Hepatocyte (in vitro differentiated cells): Measurements from ENCODE around the gene CFAP54. TPM values are rescaled to one million over a fixed set of nuclear protein-coding genes. Genes with fewer than 3 reads are reported as not detected.

Experiments used
- DNase-seq: peaks from one replicate; pipeline ENCODE4 v3.0.0-alpha.2; 2016; ENCODE audit warnings: low spot score
- H2AFZ ChIP-seq: fragments of 200-600 bp; sonication (generic); 2 replicates; pipeline ENCODE4 v1.6.0; 2016; ENCODE audit warnings: antibody characterized with exemption, mild to moderate bottlenecking
- H3K27ac ChIP-seq: fragments of 200-600 bp; sonication (generic); 2 replicates; pipeline ENCODE4 v1.5.1; 2016; ENCODE audit warnings: mild to moderate bottlenecking
- H3K27me3 ChIP-seq: fragments of 200-600 bp; sonication (generic); 2 replicates; pipeline ENCODE4 v1.6.1; 2016
- H3K36me3 ChIP-seq: fragments of 200-600 bp; sonication (generic); replicated peaks from 2 replicates; pipeline ENCODE4 v1.5.1; 2016; ENCODE audit warnings: low read depth; ENCODE audit not compliant: insufficient read depth
- H3K4me1 ChIP-seq: fragments of 200-600 bp; sonication (generic); 2 replicates; pipeline ENCODE4 v1.5.1; 2016; ENCODE audit warnings: mild to moderate bottlenecking, moderate library complexity; ENCODE audit not compliant: insufficient read depth
- H3K4me2 ChIP-seq: fragments of 200-600 bp; sonication (generic); 2 replicates; pipeline ENCODE4 v1.6.0; 2016
- H3K4me3 ChIP-seq: fragments of 200-600 bp; sonication (generic); 2 replicates; pipeline ENCODE4 v1.5.1; 2016; ENCODE audit warnings: mild to moderate bottlenecking
- H3K79me2 ChIP-seq: fragments of 200-600 bp; sonication (generic); 2 replicates; pipeline ENCODE4 v1.6.0; 2017; ENCODE audit warnings: mild to moderate bottlenecking
- H3K9me2 ChIP-seq: fragments of 200-600 bp; sonication (generic); replicated peaks from 2 replicates; pipeline ENCODE4 v1.6.0; 2017; ENCODE audit warnings: mild to moderate bottlenecking; ENCODE audit not compliant: insufficient read depth
- H3K9me3 ChIP-seq: fragments of 200-600 bp; sonication (generic); 2 replicates; pipeline ENCODE4 v1.5.1; 2016; ENCODE audit warnings: low read depth, mild to moderate bottlenecking
- H4K20me1 ChIP-seq: fragments of 200-600 bp; sonication (generic); 2 replicates; pipeline ENCODE4 v1.6.0; 2016; ENCODE audit warnings: mild to moderate bottlenecking; ENCODE audit not compliant: insufficient read depth, poor library complexity, severe bottlenecking
- EZH2 ChIP-seq: fragments of 200-600 bp; sonication (generic); IDR thresholded peaks from 2 replicates; pipeline ENCODE4 v1.6.1; 2016; ENCODE audit warnings: antibody characterized with exemption, mild to moderate bottlenecking, borderline replicate concordance
- EZH2phosphoT487 ChIP-seq: fragments of 200-600 bp; sonication (generic); IDR thresholded peaks from one replicate; pipeline ENCODE4 v1.6.1; 2018; ENCODE audit warnings: antibody characterized with exemption, mild to moderate bottlenecking, low read depth, moderate library complexity; ENCODE audit not compliant: unreplicated experiment, severe bottlenecking
- WGBS: methylation state at CpG from one replicate; pipeline ENCODE4 v1.1.6; 2016; ENCODE audit warnings: low lambda C conversion rate; ENCODE audit errors: missing lambda C conversion rate; 5-methylcytosine and 5-hydroxymethylcytosine counted together
- polyA plus RNA-seq: library from polyadenylated mRNA; unstranded; fragments of >200 nt; fragmentation: Nextera tagmentation; extraction: Ambion mirVana; gene quantifications from 2 replicates; pipeline ENCODE4 v1.2.1, GENCODE V29; 2016
- total RNA-seq: library from RNA; depleted of rRNA; stranded (reverse); fragments of >200 nt; gene quantifications from 2 replicates; pipeline ENCODE4 v1.2.3, GENCODE V29; 2014
- TF ChIP-seq, protein P1 (sequence below): fragments of 200-600 bp; sonication (generic); IDR thresholded peaks from 2 replicates; pipeline ENCODE4 v1.5.1; 2016; ENCODE audit warnings: antibody characterized with exemption, mild to moderate bottlenecking; ENCODE audit not compliant: poor library complexity

CFAP54 gene
- total and polyA plus RNA-seq, 2 experiments from 2014 or later = 0.64 to 0.67 TPM

DNA sequence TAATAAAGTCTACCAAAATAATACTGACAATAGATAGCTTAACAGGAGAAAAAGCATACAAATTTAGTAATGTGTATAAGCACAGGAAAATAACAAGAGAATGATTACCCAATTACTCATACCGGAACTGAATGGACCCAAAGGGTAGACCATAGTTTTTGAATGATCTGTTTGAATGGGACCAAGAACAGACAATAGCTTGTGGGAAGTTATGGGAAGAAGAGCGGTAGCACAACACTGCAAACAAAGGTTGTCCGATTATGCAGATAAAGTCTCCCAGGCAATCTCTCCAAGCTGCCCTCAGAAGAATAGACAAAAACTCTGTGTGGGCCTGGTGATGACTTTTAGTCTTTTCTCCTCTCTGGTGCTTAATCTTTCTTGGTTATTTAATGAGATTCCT is 321.1 kb downstream of the CFAP54 start:
- Histone ChIP-seq H3K27me3 (no peaks in the 10 kb centered on the region), H3K4me3 (no peak overlapping the region), H3K79me2 (no peaks in the 10 kb centered on the region), H3K36me3 (no peaks in the 10 kb centered on the region), H3K9me3 (no peaks in the 10 kb centered on the region), H3K4me2 (no peak overlapping the region), H4K20me1 (no peaks in the 10 kb centered on the region), H3K4me1 (no peaks in the 10 kb centered on the region), H2AFZ (no peak overlapping the region), H3K9me2 (no peaks in the 10 kb centered on the region), H3K27ac (peak overlapping the region; percentile 29)
- DNase-seq = no peak
- TF ChIP-seq EZH2 (no peak), EZH2phosphoT487 (no peak)
- TF ChIP-seq, protein P1, sequence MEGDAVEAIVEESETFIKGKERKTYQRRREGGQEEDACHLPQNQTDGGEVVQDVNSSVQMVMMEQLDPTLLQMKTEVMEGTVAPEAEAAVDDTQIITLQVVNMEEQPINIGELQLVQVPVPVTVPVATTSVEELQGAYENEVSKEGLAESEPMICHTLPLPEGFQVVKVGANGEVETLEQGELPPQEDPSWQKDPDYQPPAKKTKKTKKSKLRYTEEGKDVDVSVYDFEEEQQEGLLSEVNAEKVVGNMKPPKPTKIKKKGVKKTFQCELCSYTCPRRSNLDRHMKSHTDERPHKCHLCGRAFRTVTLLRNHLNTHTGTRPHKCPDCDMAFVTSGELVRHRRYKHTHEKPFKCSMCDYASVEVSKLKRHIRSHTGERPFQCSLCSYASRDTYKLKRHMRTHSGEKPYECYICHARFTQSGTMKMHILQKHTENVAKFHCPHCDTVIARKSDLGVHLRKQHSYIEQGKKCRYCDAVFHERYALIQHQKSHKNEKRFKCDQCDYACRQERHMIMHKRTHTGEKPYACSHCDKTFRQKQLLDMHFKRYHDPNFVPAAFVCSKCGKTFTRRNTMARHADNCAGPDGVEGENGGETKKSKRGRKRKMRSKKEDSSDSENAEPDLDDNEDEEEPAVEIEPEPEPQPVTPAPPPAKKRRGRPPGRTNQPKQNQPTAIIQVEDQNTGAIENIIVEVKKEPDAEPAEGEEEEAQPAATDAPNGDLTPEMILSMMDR = no peak
- WGBS = 74% methylated on average over 3 of the region's 3 CpGs

DNA sequence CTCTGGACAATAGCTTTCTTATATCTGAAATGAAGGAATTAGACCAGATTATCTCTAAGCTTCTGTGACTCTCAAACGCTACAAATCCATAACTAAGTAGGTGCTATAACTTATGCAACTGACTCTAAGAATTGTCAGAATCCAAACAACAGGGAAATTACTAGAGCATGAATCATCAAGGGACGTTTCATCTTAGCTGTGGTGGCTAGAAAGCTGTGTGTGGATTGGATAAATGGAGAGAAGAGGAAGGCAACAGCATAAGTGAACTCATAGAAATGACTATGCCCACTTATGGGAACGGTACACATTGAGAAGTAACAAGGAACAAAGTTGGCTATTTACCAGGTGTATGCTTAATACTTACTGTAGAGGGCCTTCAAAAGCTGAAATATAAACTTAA is 321.7 kb downstream of the CFAP54 start:
- no peak overlapping the region for H2AFZ ChIP-seq
- 29% methylated on average over 3 of the region's 3 CpGs for WGBS
- TF ChIP-seq, protein P1 = no peak
- H3K9me2 ChIP-seq = no peaks in the 10 kb centered on the region
- H3K36me3 ChIP-seq = no peaks in the 10 kb centered on the region
- H3K4me3 ChIP-seq = no peak overlapping the region
- H4K20me1 ChIP-seq = no peaks in the 10 kb centered on the region
- peak; percentile 25 for DNase-seq
- no peaks in the 10 kb centered on the region for H3K27me3 ChIP-seq
- H3K9me3 ChIP-seq = no peaks in the 10 kb centered on the region
- H3K4me2 ChIP-seq = no peak overlapping the region
- no peaks in the 10 kb centered on the region for H3K4me1 ChIP-seq
- H3K27ac ChIP-seq = peak overlapping the region; percentile 29
- no peaks in the 10 kb centered on the region for H3K79me2 ChIP-seq

DNA sequence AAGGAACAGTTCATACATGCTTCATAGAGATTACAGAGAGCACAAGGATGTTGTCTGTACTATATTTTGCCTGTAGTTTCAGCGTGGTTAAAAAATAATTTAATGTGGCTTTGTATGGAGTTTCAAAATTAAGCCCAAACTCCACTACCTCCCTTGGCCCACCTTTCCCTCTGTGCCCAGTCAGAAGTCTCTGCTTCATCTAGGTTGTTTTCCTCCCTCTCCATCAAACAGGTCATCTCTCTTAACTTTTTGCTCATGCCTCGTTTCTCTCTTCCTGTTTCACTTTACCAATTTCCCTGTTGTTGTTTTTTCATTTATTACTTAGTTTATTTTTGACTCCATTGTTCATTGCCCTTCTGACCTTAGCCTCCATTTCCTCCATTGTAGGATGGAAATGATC is 322.8 kb downstream of the CFAP54 start:
- no peaks in the 10 kb centered on the region for H3K36me3 ChIP-seq
- H4K20me1 ChIP-seq = no peaks in the 10 kb centered on the region
- no peak overlapping the region for H3K4me2 ChIP-seq
- no peak for DNase-seq
- no peaks in the 10 kb centered on the region for H3K27me3 ChIP-seq
- H3K27ac ChIP-seq = no peak overlapping the region
- TF ChIP-seq EZH2 (no peak), EZH2phosphoT487 (no peak)
- TF ChIP-seq, protein P1 = no peak
- WGBS = 85% methylated on average over 2 of the region's 2 CpGs
- H3K9me2 ChIP-seq = no peaks in the 10 kb centered on the region
- no peak overlapping the region for H2AFZ ChIP-seq
- H3K4me3 ChIP-seq = no peak overlapping the region
- H3K4me1 ChIP-seq = no peaks in the 10 kb centered on the region
- H3K9me3 ChIP-seq = no peaks in the 10 kb centered on the region
- no peaks in the 10 kb centered on the region for H3K79me2 ChIP-seq

DNA sequence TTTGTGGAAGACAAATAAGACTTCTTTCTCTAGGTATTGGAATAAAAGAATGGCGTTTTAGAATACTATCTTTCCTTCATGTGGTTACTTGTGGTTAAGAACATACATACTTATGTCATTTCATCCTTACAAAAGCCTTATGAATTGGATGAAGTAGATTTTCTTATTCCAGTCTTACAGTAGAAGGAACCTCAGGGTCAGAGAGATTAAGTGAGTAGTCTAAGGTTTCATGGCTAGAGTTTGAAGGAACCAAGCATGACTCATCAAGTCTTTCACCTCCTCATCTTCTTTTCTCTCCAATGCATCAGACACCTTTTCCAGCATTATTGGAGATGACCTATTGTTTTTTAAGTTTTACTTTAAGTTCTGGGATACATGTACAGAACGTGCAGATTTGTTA is 324.8 kb downstream of the CFAP54 start:
- no peak for DNase-seq
- no peaks in the 10 kb centered on the region for H3K9me3 ChIP-seq
- H3K79me2 ChIP-seq = no peaks in the 10 kb centered on the region
- H3K4me3 ChIP-seq = no peak overlapping the region
- TF ChIP-seq EZH2 = no peak
- no peaks in the 10 kb centered on the region for H3K36me3 ChIP-seq
- H3K27me3 ChIP-seq = no peaks in the 10 kb centered on the region
- H3K27ac ChIP-seq = no peak overlapping the region
- WGBS = 87% methylated on average over 2 of the region's 2 CpGs
- H3K4me1 ChIP-seq = no peaks in the 10 kb centered on the region
- no peaks in the 10 kb centered on the region for H3K9me2 ChIP-seq
- H4K20me1 ChIP-seq = no peaks in the 10 kb centered on the region
- H3K4me2 ChIP-seq = no peak overlapping the region
- no peak overlapping the region for H2AFZ ChIP-seq
